Activated CD4-positive, CD25-positive, alpha-beta regulatory T cell treated with anti-CD3 and anti-CD28 coated beads, Interleukin-2, amount 50 U/mL, for 24 hours (primary cell): ENCODE data around the gene DZIP3.

Experiments
- ATAC-seq, 2 donors: fragments of 150-1000 bp; cut with Tn5 transposase; one replicate each; pipeline ENCODE4 v1.10.0; 2021; ENCODE audit warnings: mild to moderate bottlenecking in 1 of 2, moderate library complexity in 1 of 2

The DZIP3 gene, protein sequence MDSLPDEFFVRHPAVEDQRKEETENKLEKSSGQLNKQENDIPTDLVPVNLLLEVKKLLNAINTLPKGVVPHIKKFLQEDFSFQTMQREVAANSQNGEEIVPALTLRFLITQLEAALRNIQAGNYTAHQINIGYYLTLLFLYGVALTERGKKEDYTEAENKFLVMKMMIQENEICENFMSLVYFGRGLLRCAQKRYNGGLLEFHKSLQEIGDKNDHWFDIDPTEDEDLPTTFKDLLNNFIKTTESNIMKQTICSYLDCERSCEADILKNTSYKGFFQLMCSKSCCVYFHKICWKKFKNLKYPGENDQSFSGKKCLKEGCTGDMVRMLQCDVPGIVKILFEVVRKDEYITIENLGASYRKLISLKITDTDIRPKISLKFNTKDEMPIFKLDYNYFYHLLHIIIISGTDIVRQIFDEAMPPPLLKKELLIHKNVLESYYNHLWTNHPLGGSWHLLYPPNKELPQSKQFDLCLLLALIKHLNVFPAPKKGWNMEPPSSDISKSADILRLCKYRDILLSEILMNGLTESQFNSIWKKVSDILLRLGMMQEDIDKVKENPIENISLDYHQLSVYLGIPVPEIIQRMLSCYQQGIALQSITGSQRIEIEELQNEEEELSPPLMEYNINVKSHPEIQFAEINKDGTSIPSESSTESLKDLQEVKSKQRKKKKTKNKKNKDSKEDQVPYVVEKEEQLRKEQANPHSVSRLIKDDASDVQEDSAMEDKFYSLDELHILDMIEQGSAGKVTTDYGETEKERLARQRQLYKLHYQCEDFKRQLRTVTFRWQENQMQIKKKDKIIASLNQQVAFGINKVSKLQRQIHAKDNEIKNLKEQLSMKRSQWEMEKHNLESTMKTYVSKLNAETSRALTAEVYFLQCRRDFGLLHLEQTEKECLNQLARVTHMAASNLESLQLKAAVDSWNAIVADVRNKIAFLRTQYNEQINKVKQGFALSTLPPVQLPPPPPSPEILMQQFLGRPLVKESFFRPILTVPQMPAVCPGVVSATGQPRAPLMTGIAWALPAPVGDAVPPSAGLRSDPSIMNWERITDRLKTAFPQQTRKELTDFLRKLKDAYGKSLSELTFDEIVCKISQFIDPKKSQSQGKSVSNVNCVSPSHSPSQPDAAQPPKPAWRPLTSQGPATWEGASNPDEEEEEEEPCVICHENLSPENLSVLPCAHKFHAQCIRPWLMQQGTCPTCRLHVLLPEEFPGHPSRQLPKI

DNA sequence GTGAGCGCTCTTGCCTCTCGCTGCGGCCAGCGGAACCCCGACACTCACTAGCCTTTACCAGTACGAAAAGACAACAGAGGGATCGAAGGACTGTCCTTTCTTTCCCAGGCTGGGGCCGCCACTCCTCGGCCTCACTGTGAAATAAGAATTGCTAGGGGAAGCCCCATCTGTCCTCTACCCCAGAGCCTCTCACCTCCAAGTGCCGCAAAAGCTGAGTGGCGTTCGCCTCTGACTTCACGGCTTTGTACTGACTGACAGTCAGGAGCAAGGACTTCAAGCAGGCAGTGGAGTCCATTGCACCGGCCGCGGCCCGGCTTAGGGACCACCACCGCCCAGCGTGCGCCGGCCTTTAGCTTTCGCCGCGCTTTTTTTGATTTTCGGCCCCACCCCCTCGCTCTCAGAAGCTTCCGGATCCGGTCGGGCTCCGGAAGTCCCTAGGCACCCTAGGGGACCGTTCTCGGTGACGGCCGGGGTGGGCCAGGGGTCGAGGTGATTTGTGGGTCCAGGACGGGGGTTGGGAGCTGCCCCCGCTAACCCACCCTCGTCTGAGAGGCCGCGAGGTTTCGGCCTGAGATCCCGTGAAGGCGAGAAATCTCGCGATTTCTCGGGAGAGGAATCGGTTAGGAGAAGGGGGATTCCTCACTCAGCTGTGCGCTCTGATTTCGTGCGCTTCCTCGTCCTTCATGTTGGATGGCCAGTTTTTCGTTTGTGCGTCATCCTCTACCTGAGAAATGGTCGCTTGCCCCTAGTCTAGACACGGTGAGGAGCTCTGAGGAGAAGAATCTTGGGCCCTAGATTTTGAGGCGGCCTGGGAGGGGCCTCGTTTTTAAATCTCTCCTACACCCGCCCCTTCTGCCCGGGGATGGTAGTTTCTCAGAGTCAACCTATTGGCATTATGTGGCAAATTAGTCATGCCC lies at the start of gene DZIP3, which contains the start of gene CIP2A:
DZIP3 (plus strand) TSS at position 642 of the 917 bp plus-strand sequence. CDS start 15,685 bp downstream, outside the sequence.
CIP2A (minus strand) TSS at position 358 of the 917 bp plus-strand sequence; CDS start at position 295, 63 bp downstream.
- peak; percentile 86 to 91 for ATAC-seq

DNA sequence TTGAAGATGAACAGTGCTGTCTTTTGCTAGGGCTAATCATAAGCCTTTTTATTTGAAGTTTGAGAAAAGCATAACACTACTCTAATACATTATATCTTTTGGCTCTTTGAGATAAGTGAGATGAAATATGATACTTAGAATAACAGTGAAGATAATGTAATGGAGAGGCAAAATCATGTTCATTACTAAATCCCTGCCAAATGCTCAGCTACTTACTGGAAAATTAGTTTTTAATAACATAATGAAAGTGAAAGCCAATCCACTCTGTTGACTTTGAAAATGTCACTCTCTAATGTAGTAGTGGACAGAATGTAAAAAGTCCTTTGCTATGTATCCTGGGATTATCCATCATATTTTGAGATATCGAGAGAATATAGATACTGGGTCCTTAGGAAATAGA lies 43.3 kb upstream of the DZIP3 start:
- peak in 1 of 2 donors; percentile 13 for ATAC-seq

DNA sequence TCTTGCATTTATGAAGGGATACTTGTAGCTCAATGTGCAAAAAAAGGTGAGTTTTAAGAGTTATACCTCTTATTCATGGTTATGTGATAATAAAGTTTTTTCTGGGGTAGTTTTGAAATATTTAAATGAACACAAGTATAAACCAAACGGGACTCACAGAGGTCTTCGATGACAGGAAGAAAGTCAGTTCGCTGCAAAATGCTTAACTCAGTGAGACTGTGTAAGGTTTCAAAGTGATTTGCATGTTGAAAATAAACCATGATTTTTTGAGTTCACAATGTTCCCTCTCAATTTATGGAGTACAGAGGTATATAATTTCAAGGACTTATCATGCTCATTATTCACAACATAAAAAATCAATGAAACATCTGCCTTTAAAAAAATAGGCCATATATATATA lies 42.8 kb upstream of the DZIP3 start:
- ATAC-seq: no peak

DNA sequence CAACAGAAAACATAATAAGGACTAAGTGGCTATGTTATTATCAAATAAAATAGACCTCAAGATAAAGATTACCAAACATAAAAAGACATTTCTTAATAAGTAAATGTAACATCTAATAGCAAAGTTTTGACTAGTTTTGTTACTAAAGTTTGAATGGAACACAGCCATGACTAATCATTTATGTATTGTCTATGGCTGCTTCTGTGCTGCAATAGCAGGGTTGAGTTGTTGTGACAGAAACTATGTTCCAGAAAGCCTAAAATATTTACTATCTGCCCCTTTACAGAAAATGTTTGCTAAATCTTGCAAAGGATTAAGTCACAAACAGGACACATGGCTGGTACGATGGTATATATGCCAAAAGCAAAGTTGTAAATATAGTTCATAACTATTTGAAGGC lies 41.2 kb upstream of the DZIP3 start:
- no peak for ATAC-seq

DNA sequence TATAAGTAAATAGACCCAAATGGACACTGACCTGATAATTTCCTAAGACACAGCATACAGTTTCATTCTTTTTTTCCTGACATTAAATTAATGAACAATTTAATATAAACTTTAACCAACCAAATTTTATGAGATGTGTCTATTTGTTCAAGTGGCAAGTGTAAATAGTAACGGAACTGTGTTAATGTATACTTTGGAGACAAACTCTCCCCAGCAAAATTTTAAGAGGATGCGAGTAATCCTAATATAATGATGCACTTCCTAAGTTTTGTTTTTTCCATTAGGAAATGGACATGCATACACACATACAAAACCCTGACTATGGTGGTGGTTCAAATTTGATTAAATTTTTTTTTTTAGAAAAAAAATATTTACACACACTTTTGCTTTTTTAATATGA lies 40.6 kb upstream of the DZIP3 start:
- ATAC-seq: no peak

DNA sequence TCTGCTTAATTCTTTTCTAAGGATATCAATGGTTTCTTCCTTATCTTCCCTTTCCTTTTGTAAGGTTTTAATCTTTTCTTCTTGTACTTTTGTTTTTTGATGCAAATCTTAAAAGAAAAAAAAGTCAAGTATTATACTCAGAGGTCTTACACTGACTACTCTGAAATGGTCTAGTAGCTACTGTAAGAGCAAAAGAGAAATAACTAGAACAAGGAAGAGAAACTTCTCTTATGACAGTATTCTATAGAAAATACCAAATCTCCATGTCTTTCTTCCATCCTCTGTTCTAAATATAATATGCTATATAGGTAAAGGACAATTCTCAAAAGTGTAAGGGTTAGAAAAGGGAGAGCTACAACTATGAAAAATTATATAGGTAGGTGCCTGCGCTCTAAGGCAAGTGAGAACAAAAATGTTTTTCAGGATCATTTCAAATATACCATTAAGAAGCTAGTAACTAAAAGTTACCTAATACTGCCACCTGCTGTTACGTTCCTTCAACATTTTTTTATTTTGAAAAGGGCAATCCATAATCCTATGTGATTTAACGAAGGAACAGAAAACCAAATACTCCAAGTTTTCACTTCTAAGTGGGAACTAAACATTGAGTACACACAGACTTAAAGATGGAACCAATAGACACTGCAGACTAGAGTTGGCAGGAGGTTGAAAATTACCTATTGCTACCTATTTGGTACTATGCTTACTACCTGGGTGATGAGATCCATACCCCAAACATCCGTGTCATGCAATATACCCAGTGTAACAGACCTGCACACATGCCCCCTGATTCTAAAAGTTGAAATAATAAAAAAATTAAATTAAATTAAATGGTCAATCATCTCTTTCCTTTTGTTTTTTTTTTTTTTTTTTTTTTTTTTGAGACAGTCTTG lies 37.0 kb upstream of the DZIP3 start:
- ATAC-seq: no peak

DNA sequence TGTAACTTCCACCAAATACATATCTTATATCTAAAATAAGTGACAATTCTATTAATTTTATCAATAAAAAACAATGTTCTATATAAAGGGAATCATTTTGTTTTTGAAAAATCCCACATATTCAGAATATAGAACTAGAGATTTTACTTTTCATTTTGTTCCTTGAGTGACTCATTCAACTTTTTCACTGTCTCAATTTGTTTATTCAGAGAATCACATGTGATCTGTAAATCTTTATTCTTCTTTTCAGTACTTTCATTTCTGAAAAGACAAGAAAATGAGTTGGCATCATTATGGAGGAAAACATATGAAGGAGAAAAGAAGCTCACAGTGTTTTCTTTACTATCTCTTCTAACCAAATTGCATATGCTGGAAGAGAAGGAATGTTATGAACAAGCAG lies 35.3 kb upstream of the DZIP3 start:
- ATAC-seq: no peak

DNA sequence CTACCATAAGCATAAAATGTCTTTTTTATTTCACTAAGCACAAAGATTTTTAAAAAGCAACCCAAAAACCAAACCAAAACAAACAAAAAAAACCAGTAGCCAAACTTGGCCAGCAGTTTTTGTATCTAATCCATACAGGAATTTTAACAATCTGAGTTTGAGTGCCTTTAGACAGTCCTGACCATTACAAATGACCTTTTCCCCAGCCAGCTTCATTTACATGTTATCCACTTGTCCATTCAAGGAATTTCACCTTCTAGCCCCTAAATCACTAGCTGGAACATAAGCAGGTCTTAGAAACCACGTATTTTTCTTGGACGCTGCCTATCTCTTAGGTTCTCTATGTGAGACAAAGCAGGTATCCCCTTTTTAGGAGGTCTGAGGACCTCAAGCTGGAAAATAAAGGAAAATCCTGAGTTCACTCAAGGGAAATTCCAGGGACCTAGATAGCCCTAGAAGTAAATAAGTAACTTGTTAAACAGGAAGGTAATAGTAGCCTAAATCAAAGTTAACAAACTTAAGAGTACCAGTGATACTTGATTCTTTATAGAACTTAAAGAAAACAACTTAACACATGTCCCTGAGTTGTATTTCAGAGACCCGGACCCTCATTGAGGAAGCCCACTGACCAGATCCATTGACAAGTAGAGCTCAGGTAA lies 34.5 kb upstream of the DZIP3 start:
- no peak for ATAC-seq

DNA sequence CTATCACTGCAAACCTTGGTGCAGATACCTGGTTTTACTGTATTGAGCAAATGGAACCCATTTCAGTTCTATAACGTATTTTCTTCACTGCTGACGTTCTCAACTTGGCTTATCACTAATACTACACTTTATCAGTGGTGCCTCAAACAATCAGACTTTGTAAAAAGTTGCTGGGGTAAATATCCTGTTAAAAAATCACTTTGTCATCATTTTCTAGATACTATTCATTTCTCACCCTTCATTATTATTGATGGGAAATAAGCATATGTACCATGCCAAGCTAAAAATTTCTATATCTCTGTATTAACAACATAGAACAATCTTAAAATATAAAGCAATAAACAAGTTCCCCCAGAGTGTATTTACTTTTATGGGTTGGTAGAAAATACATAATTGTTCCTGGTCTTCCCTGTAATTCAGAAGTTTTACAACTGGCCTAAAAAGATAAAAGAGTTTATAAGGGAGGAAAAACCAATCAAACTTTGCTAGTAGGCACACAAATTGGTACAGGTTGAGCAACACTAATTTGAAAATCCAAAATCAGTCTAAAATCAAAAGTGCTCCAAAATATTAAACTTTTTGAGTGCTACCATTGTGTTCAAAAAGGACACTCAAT lies 33.4 kb upstream of the DZIP3 start:
- ATAC-seq: no peak

DNA sequence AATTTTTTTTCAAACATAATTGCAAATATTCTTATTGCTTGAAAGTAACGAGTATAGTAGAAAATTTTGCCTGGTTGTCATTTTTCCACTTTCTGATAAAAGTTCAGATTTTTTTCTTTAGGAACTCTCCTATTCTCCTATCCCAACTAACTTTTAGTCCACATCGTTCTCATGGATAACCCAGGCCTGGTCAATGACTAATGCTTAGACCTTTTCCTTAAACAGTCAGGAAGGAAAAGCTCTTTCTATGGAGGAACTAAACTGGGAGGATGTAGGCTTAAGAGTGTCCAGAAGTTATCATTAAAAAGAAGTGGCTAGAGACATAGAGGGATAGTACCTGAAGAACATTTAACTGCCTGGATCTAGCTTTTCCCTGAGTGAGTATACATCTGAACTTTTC lies 27.0 kb upstream of the DZIP3 start:
- ATAC-seq: no peak

DNA sequence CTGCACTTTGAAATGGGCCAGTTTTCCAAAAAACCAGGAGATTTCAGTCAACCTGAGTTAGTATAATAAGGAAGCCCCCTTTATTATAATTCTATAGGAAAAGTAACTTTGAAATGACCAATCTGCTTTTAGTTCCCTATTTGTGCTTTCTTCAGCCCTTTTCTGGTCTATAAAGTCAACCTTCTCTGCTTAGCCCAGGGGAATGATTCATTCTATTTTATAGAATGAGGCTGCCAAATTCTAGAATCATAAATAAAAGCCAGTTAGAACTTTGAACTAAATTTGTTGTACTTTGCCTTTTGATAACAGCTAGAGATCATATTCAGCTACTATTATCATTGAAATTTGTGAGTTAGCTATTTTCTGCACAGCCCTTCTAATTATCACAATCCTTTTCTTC lies 25.0 kb upstream of the DZIP3 start:
- no peak for ATAC-seq

DNA sequence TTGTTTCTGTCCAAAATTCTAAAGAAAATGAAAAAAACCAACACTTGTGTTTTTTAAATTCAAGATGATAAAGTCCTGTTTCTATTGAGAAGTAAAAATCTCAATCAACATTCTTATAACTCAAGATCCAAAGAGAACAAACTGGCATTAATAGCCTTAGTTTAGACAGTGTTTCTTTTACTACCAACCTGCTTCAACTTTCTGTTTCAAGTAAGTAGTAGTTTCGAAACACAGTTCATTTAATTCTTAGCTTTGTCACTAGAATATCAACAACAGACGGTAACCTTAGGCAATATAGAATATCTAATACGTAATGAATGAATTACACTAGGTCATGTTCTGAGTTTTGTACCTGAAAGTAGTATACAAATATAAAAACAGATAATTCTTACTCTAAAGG lies 24.0 kb upstream of the DZIP3 start:
- peak in 1 of 2 donors; percentile 43 for ATAC-seq

DNA sequence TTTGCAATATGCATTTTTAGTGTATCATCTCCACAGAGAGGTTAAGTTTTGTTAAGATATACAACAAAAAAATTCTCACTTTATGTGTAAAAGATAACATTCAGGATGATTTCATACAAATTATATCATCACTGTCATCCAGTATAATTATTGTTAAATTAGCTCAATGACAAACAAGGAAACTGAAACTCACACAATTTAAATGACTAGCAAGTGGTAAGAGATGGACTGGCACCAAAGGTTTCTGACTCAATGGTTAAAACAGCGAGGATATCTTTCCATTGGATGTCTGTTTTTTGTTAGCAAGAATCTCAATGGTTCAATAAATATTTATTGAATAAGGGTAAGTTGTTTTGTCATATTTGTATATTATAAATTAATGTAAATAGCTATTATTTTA lies 22.9 kb upstream of the DZIP3 start:
- peak; percentile 56 to 57 for ATAC-seq

DNA sequence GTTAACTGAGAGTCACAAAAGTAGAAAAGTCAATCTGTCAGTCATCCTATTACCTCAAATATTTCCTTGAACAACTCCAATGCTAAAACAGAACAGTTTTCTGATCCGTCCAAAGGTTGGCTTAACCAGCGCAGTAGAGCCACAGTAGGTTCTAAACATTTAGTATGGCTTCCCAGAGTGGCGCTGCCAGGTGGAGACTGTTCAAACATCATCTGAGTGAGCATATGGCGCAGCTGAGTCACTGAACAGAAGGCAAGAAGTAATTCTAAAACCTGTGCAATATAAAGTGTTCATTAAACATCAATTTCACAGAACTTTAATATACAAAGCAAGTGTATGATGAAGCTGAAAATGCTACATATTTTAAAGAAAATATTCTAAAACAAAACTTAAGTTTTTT lies 20.2 kb upstream of the DZIP3 start:
- no peak for ATAC-seq

DNA sequence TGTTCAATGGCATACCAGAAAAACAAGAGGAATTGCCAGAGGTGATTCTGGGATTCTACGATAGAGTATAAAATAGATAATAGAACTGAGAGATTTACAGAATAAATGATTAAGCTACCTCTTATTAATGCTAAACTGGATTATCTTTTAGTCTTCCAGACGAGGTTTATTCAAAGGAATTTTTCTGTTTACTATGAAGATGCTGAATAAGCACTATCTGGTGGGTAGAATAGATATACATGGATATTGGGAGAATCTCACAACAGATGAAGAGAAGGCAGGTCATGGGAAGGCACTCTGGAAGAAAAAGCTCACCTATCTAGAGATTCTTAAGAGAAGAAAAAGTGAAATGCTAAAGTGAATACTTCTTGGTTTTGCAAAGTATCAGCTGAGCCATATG lies 11.5 kb upstream of the DZIP3 start:
- no peak for ATAC-seq

DNA sequence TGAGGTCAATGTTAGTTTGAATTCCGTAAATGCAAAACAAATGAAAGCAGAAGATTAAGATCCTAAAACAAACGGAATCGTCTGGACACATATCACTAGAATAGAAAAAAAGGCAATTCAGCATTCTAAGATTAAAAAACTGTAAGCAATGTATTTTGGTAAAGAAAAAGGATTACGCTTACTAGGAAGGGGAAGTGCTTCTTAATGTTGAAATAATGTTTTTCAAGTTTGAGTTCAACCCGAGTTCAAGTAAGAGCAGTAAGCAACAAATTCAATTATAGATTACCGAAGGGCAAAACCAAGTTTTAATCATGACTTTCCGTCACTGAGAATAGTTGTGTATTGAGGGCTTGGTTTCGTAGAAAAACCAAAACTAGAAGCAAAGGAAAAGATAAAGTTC lies 921 bp upstream of the DZIP3 start:
- no peak for ATAC-seq

DNA sequence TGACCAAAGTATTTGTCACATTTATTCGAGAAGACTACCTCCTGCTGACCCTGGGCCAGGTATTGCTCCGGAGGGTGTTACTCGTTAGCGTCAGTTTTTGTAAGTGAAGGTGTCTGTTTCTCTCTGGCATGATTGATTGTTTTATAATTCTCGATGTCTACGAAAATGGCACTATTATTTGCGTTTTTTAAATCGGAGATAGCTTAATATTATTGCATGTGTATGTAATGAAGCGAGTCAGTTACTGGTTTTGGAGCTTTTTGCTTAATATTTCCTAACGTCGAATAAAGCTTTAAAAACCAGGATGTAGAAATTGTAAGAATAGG lies 439 bp downstream of the DZIP3 start:
- no peak for ATAC-seq

DNA sequence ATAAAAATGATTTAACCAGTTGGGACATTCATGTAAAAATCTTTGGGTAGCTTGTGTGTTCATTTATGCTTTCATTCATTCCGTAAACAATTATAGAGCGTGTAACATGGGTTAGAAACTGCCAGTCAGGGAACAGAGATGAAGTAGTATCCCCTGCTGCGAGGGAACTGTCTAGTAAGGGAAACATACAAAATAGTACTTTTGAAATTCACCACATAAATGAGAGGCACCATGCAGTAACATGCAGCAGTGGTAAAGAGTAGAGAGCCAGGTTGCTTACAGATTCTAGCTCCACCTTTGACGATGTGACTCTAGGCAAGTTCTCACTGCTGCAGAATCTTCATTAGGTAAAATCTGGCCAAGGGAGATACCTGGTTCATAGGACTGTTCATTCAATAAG lies 938 bp downstream of the DZIP3 start:
- no peak for ATAC-seq

DNA sequence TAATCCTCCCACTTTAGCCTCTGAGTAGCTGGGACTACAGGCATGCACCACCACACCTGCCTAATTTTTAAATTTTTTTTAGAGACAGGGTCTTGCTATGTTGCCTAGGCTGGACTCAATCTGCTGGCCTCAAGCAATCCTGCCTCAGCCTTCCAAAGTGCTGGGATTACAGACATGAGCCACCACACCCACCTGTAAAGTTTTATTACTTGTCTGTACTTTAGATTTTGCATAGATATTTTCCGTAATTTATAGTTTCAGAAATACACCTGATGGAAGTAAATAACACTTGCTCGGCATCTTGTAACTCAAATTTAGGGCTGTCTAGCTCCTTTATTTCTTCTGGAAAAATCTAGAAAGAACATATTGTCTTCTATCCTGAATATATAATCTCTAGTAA lies 5.8 kb downstream of the DZIP3 start:
- no peak for ATAC-seq

DNA sequence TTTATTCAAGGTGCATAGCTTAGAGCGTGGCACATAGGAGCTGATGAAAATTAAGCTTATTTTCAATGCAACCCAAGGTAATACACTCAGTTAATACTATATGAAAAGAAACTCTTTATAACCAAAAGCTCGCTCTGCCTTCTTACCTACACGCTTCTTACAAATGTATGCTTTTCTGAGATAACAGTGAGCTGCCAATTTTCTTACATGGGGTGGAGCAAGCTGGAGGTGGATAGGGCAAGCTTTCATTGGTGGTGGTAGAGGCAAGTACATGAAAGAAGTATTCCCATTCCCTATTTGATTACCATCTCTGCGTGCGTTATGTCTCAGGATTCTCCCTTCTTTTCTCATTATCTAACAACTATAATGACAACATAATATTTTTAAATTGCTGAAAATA lies 8.9 kb downstream of the DZIP3 start:
- no peak for ATAC-seq
